Subcutaneous abdominal adipose tissue (tissue), 5 donors: ENCODE results near the gene P3H2.

Experiments used
- H3K27ac ChIP-seq: one replicate; pipeline ENCODE4 v1.7.0; 2013; ENCODE audit warnings: low read depth, mild to moderate bottlenecking, inconsistent platforms, low read length, moderate library complexity
- H3K27me3 ChIP-seq, 5 donors: one replicate each; pipeline ENCODE4 v1.7.0; 2013; ENCODE audit warnings: low read length in 5 of 5, inconsistent platforms in 1 of 5; ENCODE audit not compliant: control insufficient read depth in 5 of 5, insufficient read depth in 4 of 5
- H3K36me3 ChIP-seq, 5 donors: one replicate each; pipeline ENCODE4 v1.7.0; 2013; ENCODE audit warnings: low read length in 5 of 5; ENCODE audit not compliant: control insufficient read depth in 5 of 5, insufficient read depth in 5 of 5
- H3K4me1 ChIP-seq, 5 donors: one replicate each; pipeline ENCODE4 v1.7.0; 2013; ENCODE audit warnings: low read length in 5 of 5, mild to moderate bottlenecking in 3 of 5, moderate library complexity in 1 of 5; ENCODE audit not compliant: control insufficient read depth in 5 of 5, insufficient read depth in 5 of 5
- H3K4me3 ChIP-seq, 5 donors: one replicate each; pipeline ENCODE4 v1.7.0; 2013; ENCODE audit warnings: low read length in 5 of 5, low read depth in 1 of 5
- H3K9ac ChIP-seq, 5 donors: one replicate each; pipeline ENCODE4 v1.7.0; 2013; ENCODE audit warnings: low read length in 5 of 5, mild to moderate bottlenecking in 4 of 5, moderate library complexity in 3 of 5
- H3K9me3 ChIP-seq, 5 donors: one replicate each; pipeline ENCODE4 v1.7.0; 2013; ENCODE audit warnings: low read length in 5 of 5; ENCODE audit not compliant: control insufficient read depth in 5 of 5
- donor health status: healthy.
- donor health status: healthy.
- donor health status: healthy.
- donor health status: healthy.
- donor health status: healthy.

The P3H2 gene

GRCh38 chr3:189945935-189946709 is 174.6 kb downstream of the P3H2 start:
- no peak overlapping the region for H3K27ac ChIP-seq
- no peaks in the 10 kb centered on the region for H3K27me3 ChIP-seq
- H3K4me1 ChIP-seq: no peaks in the 10 kb centered on the region
- no peaks in the 10 kb centered on the region for H3K36me3 ChIP-seq
- no peak overlapping the region for H3K9ac ChIP-seq
- no peak overlapping the region for H3K4me3 ChIP-seq
- no peaks in the 10 kb centered on the region for H3K9me3 ChIP-seq

DNA sequence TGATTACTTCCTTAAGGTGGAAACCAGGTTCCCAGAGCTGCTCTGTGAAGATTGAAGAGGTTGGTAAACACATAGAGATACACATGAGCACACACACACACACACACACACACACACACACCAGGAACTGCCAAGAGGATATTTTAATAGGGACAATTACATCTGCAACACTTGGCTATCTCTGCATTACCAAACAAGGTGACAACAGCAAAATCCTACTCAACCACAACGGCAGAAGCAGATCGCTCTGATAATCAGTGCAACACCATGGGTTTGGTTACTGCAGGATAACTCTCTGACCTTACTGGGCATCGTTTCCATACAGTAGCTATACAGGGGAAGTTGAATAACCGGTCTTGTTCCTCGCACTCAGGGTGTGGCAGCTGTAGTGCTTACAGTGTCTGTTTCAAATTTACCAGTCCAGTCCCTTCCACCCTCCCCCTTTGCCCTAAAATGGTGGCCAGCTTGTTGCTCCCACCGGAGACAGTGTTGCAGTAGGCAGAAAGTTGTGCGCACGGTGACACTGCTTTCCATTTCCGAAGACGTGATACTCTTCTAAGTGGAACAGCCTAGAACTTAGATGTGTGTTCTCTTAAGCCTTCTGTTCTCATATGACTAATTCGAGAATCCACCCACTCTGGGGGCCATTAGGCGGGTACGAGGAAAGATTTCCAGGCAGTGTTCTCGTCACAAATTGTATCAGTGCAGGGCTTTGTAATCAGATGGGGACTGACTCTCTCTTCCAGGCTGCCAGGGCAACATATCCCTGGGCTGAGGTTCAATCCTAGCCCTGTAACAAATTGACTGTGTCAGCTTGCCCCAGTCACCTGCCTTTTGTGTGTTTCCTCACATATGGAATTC is 176.2 kb downstream of the P3H2 start:
- no peaks in the 10 kb centered on the region for H3K27me3 ChIP-seq
- no peaks in the 10 kb centered on the region for H3K9me3 ChIP-seq
- H3K4me1 ChIP-seq: no peaks in the 10 kb centered on the region
- no peak overlapping the region for H3K9ac ChIP-seq
- H3K27ac ChIP-seq: no peak overlapping the region
- no peaks in the 10 kb centered on the region for H3K36me3 ChIP-seq
- no peak overlapping the region for H3K4me3 ChIP-seq

DNA sequence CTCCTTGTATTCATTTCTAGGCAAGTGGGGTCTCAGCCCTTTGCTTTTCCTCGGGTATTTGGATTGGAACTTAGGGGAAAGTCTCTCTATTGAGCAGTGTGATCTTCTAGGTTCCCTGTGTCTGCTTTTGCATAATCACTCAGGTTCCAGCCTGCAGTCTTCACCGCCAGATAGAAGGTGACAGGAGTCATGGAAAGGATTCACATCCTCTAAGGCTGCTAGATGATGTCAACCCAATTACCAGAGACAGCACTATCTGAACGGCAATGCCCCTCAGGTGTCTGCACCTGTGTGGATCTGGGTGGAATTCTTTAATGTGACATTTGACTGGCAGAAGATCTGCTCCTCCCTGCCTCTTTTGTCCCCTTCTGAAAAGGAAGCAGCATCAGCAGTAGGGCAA is 177.7 kb downstream of the P3H2 start:
- no peaks in the 10 kb centered on the region for H3K36me3 ChIP-seq
- no peaks in the 10 kb centered on the region for H3K27me3 ChIP-seq
- no peaks in the 10 kb centered on the region for H3K9me3 ChIP-seq
- H3K4me1 ChIP-seq: no peaks in the 10 kb centered on the region
- H3K9ac ChIP-seq: no peak overlapping the region
- H3K27ac ChIP-seq: no peak overlapping the region
- no peak overlapping the region for H3K4me3 ChIP-seq

DNA sequence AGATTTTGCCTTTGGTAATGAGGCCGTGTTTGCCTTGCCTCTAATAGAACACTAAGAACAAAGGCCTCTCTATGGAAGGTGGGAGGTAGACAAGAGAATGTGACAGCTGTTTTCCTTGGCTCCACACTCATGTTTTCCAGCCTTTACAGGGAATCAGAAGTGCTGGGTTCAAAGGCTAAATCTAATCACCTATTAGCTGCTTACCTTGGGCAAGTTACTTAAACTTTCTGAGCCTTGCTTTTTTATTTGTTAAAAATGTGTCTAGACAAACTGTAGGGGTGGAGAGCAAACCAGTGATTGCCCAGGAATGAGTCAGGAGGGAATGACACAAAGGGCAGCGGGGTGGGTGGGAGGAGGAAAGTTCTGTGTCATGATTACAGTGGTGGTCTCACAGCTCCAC is 179.0 kb downstream of the P3H2 start:
- no peak overlapping the region for H3K9ac ChIP-seq
- no peak overlapping the region for H3K4me3 ChIP-seq
- H3K36me3 ChIP-seq: no peaks in the 10 kb centered on the region
- no peaks in the 10 kb centered on the region for H3K27me3 ChIP-seq
- no peaks in the 10 kb centered on the region for H3K9me3 ChIP-seq
- H3K27ac ChIP-seq: no peak overlapping the region
- H3K4me1 ChIP-seq: no peaks in the 10 kb centered on the region

DNA sequence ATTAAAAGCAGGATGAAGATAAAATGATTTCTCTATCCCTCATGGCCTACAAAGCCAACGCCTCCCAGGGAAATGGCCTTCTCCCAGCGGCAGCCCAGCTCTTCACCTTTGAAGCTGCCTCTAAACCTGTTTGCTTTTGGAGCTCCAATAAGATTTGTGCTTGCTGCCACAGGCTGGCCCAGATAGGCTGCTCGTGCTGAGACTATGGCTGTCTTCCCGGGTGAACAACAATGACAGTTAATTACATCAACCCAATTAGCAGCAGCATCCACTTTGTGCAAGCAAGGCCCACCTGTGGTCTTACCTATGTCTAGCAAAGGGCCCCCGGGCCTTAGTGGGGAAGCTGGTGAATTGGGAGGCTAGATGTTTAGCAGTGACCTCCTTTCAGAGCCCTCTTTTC is 179.6 kb downstream of the P3H2 start:
- H3K4me3 ChIP-seq: no peak overlapping the region
- no peak overlapping the region for H3K9ac ChIP-seq
- no peaks in the 10 kb centered on the region for H3K9me3 ChIP-seq
- H3K27ac ChIP-seq: no peak overlapping the region
- H3K27me3 ChIP-seq: no peaks in the 10 kb centered on the region
- no peaks in the 10 kb centered on the region for H3K4me1 ChIP-seq
- H3K36me3 ChIP-seq: no peaks in the 10 kb centered on the region

DNA sequence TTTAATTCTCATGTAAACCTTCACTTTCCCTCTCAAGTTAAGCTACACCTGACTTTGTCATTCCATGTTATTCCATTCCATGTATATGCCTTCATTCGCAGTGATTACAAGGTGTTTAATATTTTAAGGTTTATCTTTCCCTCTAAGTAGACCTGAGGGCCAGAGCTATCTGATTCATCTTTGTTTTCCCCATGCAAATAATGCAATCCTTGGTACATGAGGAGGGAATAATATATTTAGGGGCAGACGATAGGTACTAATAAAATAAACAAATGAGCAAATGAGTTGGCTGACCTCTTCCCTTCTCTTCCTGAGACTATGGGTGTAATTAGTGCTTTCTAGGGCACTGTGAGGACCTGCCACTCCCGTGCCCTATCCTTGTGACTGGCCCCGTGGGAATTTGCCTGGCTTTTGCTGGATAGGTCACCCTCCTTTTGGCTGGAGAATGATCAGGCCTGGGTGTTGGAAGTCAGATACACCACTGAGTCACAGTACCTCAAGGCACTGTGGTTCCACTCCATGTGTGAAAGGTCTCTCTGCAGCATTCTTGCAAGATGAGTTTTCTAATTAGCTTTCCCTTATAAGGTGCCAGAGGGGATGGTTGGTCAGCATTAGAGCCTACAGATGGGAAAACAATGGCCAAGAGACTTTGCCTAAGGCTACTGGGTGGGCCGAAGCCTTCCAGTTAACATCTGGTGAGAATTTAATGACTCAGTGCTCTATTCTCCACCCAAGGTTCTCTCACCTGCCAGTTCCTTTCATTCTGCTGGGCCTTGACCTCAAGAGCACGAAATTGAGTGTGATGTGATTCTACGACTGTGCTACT is 183.2 kb downstream of the P3H2 start:
- Histone ChIP-seq H3K9me3 (peaks cover 0 to 2% (median 0%) of the 10 kb centered on the region in 5 donors), H3K4me3 (no peak overlapping the region), H3K27ac (no peak overlapping the region), H3K9ac (no peak overlapping the region), H3K27me3 (no peaks in the 10 kb centered on the region), H3K4me1 (no peaks in the 10 kb centered on the region), H3K36me3 (no peaks in the 10 kb centered on the region)

DNA sequence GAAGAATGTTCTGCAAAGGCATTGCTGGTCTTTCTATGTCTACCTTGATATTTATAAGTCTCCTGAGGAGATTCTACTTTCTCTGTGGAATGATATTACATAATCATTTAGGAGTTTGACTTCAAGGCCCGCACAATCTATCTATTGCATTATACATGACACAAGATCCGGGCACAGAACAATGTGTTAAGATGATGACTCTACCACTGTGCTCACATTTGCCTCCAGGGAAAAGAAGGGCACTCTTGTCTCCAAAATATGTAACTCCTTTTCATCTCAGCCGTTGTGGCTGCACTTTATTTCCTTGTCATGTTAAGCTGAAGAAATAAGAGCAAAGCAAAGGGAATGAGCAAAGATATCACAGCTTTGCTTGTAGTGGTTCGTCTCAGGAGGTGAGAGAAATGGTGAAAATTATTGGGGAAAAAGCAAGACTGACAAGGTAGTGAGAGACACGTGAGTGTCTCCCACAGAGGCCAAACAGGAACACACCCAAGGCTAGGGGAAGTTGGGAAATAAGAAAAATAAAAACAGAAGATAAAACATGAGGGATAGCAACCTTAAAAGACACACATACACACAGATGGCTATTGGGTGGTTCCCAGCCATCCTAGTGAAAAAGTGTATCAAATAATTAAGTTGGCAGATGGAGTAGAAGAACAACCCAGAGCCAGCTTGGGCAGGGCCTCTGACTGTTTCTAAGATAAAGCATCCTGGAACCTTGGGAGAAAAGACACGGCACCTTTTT is 184.3 kb downstream of the P3H2 start:
- Histone ChIP-seq H3K9me3 (peaks cover 0 to 2% (median 0%) of the 10 kb centered on the region in 5 donors), H3K36me3 (no peaks in the 10 kb centered on the region), H3K4me1 (no peaks in the 10 kb centered on the region), H3K4me3 (no peak overlapping the region), H3K27me3 (no peaks in the 10 kb centered on the region), H3K27ac (no peak overlapping the region), H3K9ac (no peak overlapping the region)

GRCh38 chr3:189927975-189928895 is 192.5 kb downstream of the P3H2 start:
- no peaks in the 10 kb centered on the region for H3K4me1 ChIP-seq
- no peaks in the 10 kb centered on the region for H3K36me3 ChIP-seq
- H3K9me3 ChIP-seq: no peaks in the 10 kb centered on the region
- H3K27me3 ChIP-seq: no peaks in the 10 kb centered on the region
- H3K4me3 ChIP-seq: no peak overlapping the region
- no peak overlapping the region for H3K27ac ChIP-seq
- no peak overlapping the region for H3K9ac ChIP-seq

GRCh38 chr3:189921770-189922169 is 198.9 kb downstream of the P3H2 start:
- no peaks in the 10 kb centered on the region for H3K27me3 ChIP-seq
- no peak overlapping the region for H3K9ac ChIP-seq
- no peak overlapping the region for H3K27ac ChIP-seq
- no peaks in the 10 kb centered on the region for H3K9me3 ChIP-seq
- no peaks in the 10 kb centered on the region for H3K4me1 ChIP-seq
- no peaks in the 10 kb centered on the region for H3K36me3 ChIP-seq
- H3K4me3 ChIP-seq: no peak overlapping the region
